ENCODE measurements around the gene DIP2C.

DNA sequence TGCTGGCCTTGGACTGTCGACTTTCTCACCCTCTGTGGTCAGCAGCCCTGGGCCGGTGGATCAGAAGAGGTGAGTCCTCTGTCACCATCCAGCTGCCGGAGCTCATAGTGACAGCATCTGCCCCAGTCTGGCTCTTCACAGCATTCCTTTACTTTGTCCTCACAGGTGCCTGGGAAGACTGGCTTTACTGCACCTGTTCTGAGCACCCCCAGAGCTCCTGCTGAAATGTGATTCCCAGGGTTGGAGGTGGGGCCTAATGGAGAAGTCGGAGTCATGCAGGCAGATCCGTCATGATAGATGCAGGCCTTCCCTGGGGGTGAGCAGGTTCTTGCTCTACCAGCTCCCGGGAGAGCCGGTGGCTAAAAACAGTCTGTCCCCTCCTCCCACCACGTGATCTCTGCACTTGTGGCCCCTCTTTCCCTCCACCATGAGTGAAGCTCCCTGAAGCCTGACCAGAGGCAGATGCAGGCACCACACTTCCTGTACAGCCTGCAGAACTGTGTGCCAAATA, 382.7 kb downstream of the DIP2C start:
- TF ChIP-seq, protein P1, sequence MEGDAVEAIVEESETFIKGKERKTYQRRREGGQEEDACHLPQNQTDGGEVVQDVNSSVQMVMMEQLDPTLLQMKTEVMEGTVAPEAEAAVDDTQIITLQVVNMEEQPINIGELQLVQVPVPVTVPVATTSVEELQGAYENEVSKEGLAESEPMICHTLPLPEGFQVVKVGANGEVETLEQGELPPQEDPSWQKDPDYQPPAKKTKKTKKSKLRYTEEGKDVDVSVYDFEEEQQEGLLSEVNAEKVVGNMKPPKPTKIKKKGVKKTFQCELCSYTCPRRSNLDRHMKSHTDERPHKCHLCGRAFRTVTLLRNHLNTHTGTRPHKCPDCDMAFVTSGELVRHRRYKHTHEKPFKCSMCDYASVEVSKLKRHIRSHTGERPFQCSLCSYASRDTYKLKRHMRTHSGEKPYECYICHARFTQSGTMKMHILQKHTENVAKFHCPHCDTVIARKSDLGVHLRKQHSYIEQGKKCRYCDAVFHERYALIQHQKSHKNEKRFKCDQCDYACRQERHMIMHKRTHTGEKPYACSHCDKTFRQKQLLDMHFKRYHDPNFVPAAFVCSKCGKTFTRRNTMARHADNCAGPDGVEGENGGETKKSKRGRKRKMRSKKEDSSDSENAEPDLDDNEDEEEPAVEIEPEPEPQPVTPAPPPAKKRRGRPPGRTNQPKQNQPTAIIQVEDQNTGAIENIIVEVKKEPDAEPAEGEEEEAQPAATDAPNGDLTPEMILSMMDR (IDR thresholded peaks at IDR 0.05), result no peak
- TF ChIP-seq POLR2A (IDR thresholded peaks at IDR 0.05), result no peak

Measured in stomach (tissue), 4 donors.